ENCODE results near the gene DNM3. TPM values are rescaled to one million over a fixed set of nuclear protein-coding genes. Genes with fewer than 3 reads are reported as not detected.

Gene DNM3
- polyA plus RNA-seq, 1 donor (not counting 4 experiments of a cell fraction or from before 2014, with no cell fraction given): 2.0 TPM

DNA sequence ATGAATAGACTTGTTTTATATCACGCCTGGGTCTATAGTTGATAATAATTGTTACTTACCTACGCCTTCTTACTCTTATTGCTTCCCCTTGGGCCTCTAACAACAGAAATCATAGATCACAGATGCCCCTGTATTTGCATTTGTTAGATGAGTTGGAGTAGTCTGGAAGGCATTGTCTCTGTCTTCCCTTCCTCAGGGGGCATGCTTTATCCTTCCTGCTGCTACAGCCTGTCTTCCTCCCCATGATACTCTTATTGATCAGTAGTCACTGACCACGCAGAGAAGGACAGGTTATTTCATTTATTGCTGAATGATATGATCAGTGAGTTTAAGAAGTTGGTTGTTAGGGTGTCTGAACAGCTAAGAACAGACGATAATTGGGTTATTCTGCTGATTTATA, 98.4 kb downstream of the DNM3 start:
- Histone ChIP-seq H3K4me1 (ENCODE audit: control insufficient read depth, extremely low read depth, insufficient read depth, low read length) (no peaks in the 10 kb centered on the region), H3K9me1 (ENCODE audit: control insufficient read depth, extremely low read depth, insufficient read depth, low read length) (no peaks in the 10 kb centered on the region), H3K27me3 (ENCODE audit: control insufficient read depth, extremely low read depth, insufficient read depth, low read length) (no peaks in the 10 kb centered on the region), H2AFZ (ENCODE audit: control insufficient read depth, low read length) (no peak overlapping the region), H3K4me2 (ENCODE audit: control insufficient read depth, extremely low read depth, insufficient read depth, low read depth, low read length) (no peak overlapping the region), H3K4me3 (ENCODE audit: control insufficient read depth in 2 of 3, extremely low read depth in 1 of 3, insufficient read depth in 2 of 3, low read depth in 1 of 3, low read length in 3 of 3) (no peak overlapping the region), H3K79me2 (ENCODE audit: control insufficient read depth, insufficient read depth, low read length) (no peaks in the 10 kb centered on the region), H3K9me3 (ENCODE audit: control insufficient read depth, low read depth, low read length) (no peaks in the 10 kb centered on the region), H3K36me3 (ENCODE audit: control insufficient read depth in 2 of 2, extremely low read depth in 1 of 2, insufficient read depth in 2 of 2, low read length in 2 of 2) (no peaks in the 10 kb centered on the region), H3K27ac (ENCODE audit: control insufficient read depth, insufficient read depth, low read length) (no peak overlapping the region), H3K9ac (ENCODE audit: control insufficient read depth, extremely low read depth, insufficient read depth, low read length) (no peak overlapping the region), H4K20me1 (ENCODE audit: control insufficient read depth, extremely low read depth, insufficient read depth, low read length) (no peaks in the 10 kb centered on the region)
- DNase-seq (ENCODE audit: low read depth, low spot score) (no peak), FAIRE-seq (no peak)
- TF ChIP-seq EZH2 (IDR thresholded peaks at IDR 0.05; ENCODE audit: low read length): no peak
- TF ChIP-seq, protein P1, sequence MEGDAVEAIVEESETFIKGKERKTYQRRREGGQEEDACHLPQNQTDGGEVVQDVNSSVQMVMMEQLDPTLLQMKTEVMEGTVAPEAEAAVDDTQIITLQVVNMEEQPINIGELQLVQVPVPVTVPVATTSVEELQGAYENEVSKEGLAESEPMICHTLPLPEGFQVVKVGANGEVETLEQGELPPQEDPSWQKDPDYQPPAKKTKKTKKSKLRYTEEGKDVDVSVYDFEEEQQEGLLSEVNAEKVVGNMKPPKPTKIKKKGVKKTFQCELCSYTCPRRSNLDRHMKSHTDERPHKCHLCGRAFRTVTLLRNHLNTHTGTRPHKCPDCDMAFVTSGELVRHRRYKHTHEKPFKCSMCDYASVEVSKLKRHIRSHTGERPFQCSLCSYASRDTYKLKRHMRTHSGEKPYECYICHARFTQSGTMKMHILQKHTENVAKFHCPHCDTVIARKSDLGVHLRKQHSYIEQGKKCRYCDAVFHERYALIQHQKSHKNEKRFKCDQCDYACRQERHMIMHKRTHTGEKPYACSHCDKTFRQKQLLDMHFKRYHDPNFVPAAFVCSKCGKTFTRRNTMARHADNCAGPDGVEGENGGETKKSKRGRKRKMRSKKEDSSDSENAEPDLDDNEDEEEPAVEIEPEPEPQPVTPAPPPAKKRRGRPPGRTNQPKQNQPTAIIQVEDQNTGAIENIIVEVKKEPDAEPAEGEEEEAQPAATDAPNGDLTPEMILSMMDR (optimal IDR thresholded peaks at IDR 0.05 in 1 of 3, IDR thresholded peaks at IDR 0.05 in 1 of 3, conservative IDR thresholded peaks at IDR 0.05 in 1 of 3; ENCODE audit: extremely low read depth in 1 of 3, insufficient read depth in 2 of 3, low read length in 3 of 3): no peak
- dilution Hi-C loops (cut with MboI; ENCODE audit: extremely low pct_ligation_motif_present, low sequenced_read_pairs): no loop called here

DNA sequence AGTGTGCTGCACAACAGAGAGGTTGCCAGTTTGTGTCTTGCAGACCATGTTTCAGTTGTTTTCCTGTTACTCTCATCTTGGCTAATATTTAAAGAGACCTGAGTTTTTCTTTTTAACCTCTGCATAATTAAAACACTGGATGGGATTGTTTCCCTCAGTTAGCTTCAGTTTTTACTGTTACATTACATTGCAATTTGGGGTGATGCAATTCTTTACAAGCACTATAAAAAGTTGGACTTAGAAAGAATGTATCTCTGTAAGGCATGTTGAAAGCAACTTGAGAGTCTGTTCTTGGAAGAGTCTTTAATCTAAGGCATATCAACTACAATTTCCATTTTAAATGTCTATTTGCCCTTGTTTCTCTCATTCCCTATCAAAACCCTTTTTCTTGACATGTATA, 99.1 kb downstream of the DNM3 start:
- Histone ChIP-seq H3K9me1 (ENCODE audit: control insufficient read depth, extremely low read depth, insufficient read depth, low read length) (no peaks in the 10 kb centered on the region), H3K36me3 (ENCODE audit: control insufficient read depth in 2 of 2, extremely low read depth in 1 of 2, insufficient read depth in 2 of 2, low read length in 2 of 2) (no peaks in the 10 kb centered on the region), H3K27me3 (ENCODE audit: control insufficient read depth, extremely low read depth, insufficient read depth, low read length) (no peaks in the 10 kb centered on the region), H3K4me2 (ENCODE audit: control insufficient read depth, extremely low read depth, insufficient read depth, low read depth, low read length) (no peak overlapping the region), H3K4me3 (ENCODE audit: control insufficient read depth in 2 of 3, extremely low read depth in 1 of 3, insufficient read depth in 2 of 3, low read depth in 1 of 3, low read length in 3 of 3) (no peak overlapping the region), H4K20me1 (ENCODE audit: control insufficient read depth, extremely low read depth, insufficient read depth, low read length) (no peaks in the 10 kb centered on the region), H3K9ac (ENCODE audit: control insufficient read depth, extremely low read depth, insufficient read depth, low read length) (no peak overlapping the region), H3K9me3 (ENCODE audit: control insufficient read depth, low read depth, low read length) (no peaks in the 10 kb centered on the region), H3K27ac (ENCODE audit: control insufficient read depth, insufficient read depth, low read length) (no peak overlapping the region), H3K4me1 (ENCODE audit: control insufficient read depth, extremely low read depth, insufficient read depth, low read length) (no peaks in the 10 kb centered on the region), H3K79me2 (ENCODE audit: control insufficient read depth, insufficient read depth, low read length) (no peaks in the 10 kb centered on the region), H2AFZ (ENCODE audit: control insufficient read depth, low read length) (no peak overlapping the region)
- dilution Hi-C loops (cut with MboI; ENCODE audit: extremely low pct_ligation_motif_present, low sequenced_read_pairs): no loop called here
- FAIRE-seq (no peak), DNase-seq (ENCODE audit: low read depth, low spot score) (no peak)
- TF ChIP-seq, protein P1 (optimal IDR thresholded peaks at IDR 0.05 in 1 of 3, IDR thresholded peaks at IDR 0.05 in 1 of 3, conservative IDR thresholded peaks at IDR 0.05 in 1 of 3; ENCODE audit: extremely low read depth in 1 of 3, insufficient read depth in 2 of 3, low read length in 3 of 3): no peak
- TF ChIP-seq EZH2 (IDR thresholded peaks at IDR 0.05; ENCODE audit: low read length): no peak
